Measurements from ENCODE around the gene COTL1.

Gene COTL1

GRCh38 chr16:84552135-84552534, 65.7 kb downstream of the COTL1 start:
- DNase-seq (ENCODE audit: insufficient read length, low spot score) (no peak), FAIRE-seq (no peak)
- TF ChIP-seq, protein P1, sequence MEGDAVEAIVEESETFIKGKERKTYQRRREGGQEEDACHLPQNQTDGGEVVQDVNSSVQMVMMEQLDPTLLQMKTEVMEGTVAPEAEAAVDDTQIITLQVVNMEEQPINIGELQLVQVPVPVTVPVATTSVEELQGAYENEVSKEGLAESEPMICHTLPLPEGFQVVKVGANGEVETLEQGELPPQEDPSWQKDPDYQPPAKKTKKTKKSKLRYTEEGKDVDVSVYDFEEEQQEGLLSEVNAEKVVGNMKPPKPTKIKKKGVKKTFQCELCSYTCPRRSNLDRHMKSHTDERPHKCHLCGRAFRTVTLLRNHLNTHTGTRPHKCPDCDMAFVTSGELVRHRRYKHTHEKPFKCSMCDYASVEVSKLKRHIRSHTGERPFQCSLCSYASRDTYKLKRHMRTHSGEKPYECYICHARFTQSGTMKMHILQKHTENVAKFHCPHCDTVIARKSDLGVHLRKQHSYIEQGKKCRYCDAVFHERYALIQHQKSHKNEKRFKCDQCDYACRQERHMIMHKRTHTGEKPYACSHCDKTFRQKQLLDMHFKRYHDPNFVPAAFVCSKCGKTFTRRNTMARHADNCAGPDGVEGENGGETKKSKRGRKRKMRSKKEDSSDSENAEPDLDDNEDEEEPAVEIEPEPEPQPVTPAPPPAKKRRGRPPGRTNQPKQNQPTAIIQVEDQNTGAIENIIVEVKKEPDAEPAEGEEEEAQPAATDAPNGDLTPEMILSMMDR (IDR thresholded peaks at IDR 0.05; ENCODE audit: insufficient read depth, missing control alignments), result no peak

DNA sequence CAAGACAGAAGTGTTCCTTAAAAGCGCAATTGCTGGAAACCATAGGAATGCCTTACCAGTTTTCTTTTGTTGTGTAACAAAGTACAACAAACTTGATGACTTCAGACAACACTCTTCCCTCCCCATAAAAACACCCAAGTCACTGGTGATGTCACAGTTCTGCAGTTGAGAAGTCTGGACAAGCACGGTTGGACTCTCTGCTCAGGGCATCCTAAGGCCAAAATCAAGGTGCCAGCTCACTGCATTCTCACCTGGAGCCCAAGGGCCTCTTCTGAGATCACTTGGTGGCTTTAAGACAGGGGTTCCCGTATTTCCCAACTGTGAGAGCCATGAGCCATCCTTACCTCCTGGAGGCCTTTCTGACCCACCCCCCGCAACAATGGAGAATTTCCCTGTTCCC, 67.8 kb downstream of the COTL1 start:
- FAIRE-seq (no peak), DNase-seq (ENCODE audit: insufficient read length, low spot score) (no peak)
- TF ChIP-seq, protein P1 (IDR thresholded peaks at IDR 0.05; ENCODE audit: insufficient read depth, missing control alignments), result no peak

GRCh38 chr16:84548971-84549844, 68.7 kb downstream of the COTL1 start:
- no peak for DNase-seq (ENCODE audit: insufficient read length, low spot score)
- TF ChIP-seq, protein P1 (IDR thresholded peaks at IDR 0.05; ENCODE audit: insufficient read depth, missing control alignments), result no peak
- no peak for FAIRE-seq

- TF ChIP-seq, protein P1 (IDR thresholded peaks at IDR 0.05; ENCODE audit: insufficient read depth, missing control alignments), result no peak
- DNase-seq (ENCODE audit: insufficient read length, low spot score) (no peak), FAIRE-seq (no peak)
Observed at GRCh38 chr16:84548508-84548907, 69.4 kb downstream of the COTL1 start.

DNA sequence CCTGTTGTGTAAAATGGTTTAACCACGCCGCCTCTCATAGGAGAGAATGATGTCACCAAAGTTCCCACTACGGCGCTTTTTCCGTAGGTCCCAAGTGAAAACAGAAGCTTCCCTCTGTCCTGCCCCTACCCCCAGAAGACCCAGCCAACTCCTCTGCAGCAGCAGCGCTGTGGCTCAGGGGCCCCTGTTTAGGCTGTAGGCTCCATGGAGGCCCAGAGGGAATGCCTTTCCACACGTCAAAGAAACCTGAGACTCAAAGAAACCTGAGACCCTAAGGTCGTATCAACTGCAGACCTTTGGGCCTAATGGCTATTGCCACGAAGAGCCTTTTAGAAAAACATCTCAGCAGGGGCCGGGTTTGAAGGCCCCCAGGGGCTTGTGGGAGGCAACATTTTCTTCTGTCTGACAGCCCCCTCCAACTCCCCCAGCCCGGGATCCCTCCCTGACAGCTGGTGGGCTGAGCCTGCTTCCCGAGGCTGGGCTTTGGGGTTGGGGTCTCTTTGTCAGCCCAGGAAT, 70.3 kb downstream of the COTL1 start:
- FAIRE-seq (no peak), DNase-seq (ENCODE audit: insufficient read length, low spot score) (no peak)
- TF ChIP-seq, protein P1 (IDR thresholded peaks at IDR 0.05; ENCODE audit: insufficient read depth, missing control alignments), result no peak

DNA sequence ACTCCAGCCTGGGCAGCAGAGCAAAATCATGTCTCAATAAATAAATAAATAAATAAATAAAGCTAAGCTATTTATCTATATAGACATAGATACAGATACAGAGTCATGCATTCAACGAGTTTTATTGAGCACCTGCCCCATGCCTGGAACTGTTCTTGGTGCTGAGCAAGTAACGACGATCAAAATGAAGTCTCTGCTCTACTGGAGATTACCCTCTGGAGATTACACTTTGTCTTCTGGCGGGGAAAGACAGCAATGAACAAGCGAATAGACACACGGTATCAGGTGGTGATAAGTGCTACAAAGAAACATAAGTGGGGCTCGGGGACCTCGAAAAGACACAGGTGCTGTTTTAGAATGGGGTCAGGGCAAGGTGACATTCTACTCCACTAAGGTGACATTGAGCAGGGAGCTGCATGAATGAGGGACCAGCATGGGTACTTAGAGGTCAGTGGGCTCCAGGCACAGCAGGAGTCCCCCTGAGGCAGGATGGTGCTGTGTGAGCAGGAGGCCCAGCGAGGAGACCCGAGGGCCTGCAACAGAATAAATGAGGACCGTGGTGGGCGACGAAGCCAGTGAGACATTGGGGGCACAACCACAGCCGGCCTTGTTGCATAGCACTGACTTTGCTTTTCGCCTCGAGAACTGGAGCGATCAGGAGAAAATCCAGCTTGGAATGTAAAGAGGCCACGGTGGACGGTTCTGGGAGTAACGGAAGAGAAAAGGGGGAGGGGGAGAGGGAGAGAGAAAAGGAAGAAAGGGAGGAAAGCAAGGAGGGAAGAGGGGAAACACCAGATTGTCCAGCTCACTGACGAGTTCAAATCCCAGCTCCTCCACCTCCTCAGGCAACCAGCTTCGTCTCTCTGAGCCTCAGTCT, 71.0 kb downstream of the COTL1 start:
- DNase-seq (ENCODE audit: insufficient read length, low spot score) (no peak), FAIRE-seq (no peak)
- TF ChIP-seq, protein P1 (IDR thresholded peaks at IDR 0.05; ENCODE audit: insufficient read depth, missing control alignments), result no peak

All from D721Med (cell line).